HCT116 (cell line): Measurements from ENCODE around the gene KRT78. TPM values are rescaled to one million over a fixed set of nuclear protein-coding genes. Genes with fewer than 3 reads are reported as not detected.

Experiments
- ATAC-seq: fragments of 200-7000 bp; cut with Tn5 transposase; 2 replicates; pipeline ENCODE4 v1.9.1; 2020; ENCODE audit warnings: mild to moderate bottlenecking, moderate library complexity
- BruUV-seq: library from RNA; stranded (reverse); fragments of 400-500 nt; replicated peaks from 2 replicates; lab custom pipeline; 2021; lab: Mats Ljungman, UMichigan
- CTCF ChIA-PET: fragments of 300-600 bp; sonication (Branson Sonifier 250); formaldehyde crosslinking; loops from one replicate; lab custom pipeline; 2021; ENCODE audit warnings: antibody characterized with exemption; lab: Charles Lee
- POLR2A ChIA-PET: fragments of 300-600, 350-600 bp; sonication (Branson Sonifier 250); formaldehyde crosslinking; loops from one replicate; lab custom pipeline; 2021; ENCODE audit warnings: antibody characterized with exemption; lab: Charles Lee
- RAD21 ChIA-PET, 2 experiments: fragments of 300-600 bp; sonication (Branson Sonifier 250); formaldehyde crosslinking; loops; one replicate each; lab custom pipeline; 2023; ENCODE audit warnings: low total read pairs in 2 of 2; ENCODE audit not compliant: uncharacterized antibody in 2 of 2, unreplicated experiment in 2 of 2, low non-redundant PET in 1 of 2; lab: Charles Lee
- DNase-seq: peaks from one replicate; pipeline ENCODE4 v3.0.0-alpha.2; 2010; ENCODE audit warnings: low read depth, low spot score
- H2AFZ ChIP-seq: fragments of 200-600 bp; shearing (Covaris generic), sonication (generic); 2 replicates; pipeline ENCODE4 v1.6.1; 2017; ENCODE audit warnings: low read depth, mixed run types, mixed read lengths, antibody characterized with exemption, low read length; ENCODE audit not compliant: poor library complexity, severe bottlenecking
- H3K27ac ChIP-seq: 2 replicates; pipeline ENCODE4 v1.5.1; 2012; ENCODE audit warnings: low read depth, low read length
- H3K27me3 ChIP-seq: fragments of 200-600 bp; sonication (generic); 2 replicates; pipeline ENCODE4 v1.6.1; 2016; ENCODE audit warnings: mixed run types, low read length, mixed read lengths; ENCODE audit not compliant: insufficient read depth
- H3K36me3 ChIP-seq, 2 experiments: fragments of 200-500 bp in 1 of 2; fragments of 200-600 bp in 1 of 2; sonication (Bioruptor generic) in 1 of 2; sonication (generic) in 1 of 2; 2 replicates each; pipeline versions ENCODE4 v1.5.1 to v1.6.1; 2014 to 2016; ENCODE audit warnings: low read length in 2 of 2, inconsistent platforms in 1 of 2, mixed read lengths in 1 of 2, mixed run types in 1 of 2; ENCODE audit not compliant: insufficient read depth in 2 of 2, control insufficient read depth in 1 of 2
- H3K4me1 ChIP-seq, 2 experiments: fragments of 200-600 bp in 1 of 2; sonication (generic) in 1 of 2; 2 replicates each; pipeline versions ENCODE4 v1.5.1 to v1.6.1; 2012 to 2017; ENCODE audit warnings: low read length in 2 of 2, inconsistent platforms in 1 of 2, mild to moderate bottlenecking in 1 of 2, mixed read lengths in 1 of 2, mixed run types in 1 of 2, moderate library complexity in 1 of 2; ENCODE audit not compliant: insufficient read depth in 2 of 2, control insufficient read depth in 1 of 2
- H3K4me2 ChIP-seq: fragments of 200-600 bp; sonication (generic); 2 replicates; pipeline ENCODE4 v1.6.1; 2017; ENCODE audit warnings: mixed run types, low read length, mixed read lengths
- H3K4me3 ChIP-seq, 2 experiments: fragments of 200-600 bp in 1 of 2; sonication (generic) in 1 of 2; replicated peaks in 1 of 2; 2 replicates each; pipeline ENCODE4 v1.5.1; 2011 to 2016; ENCODE audit warnings: low read length in 2 of 2, control low read depth in 1 of 2, low read depth in 1 of 2, mild to moderate bottlenecking in 1 of 2, mixed read lengths in 1 of 2, mixed run types in 1 of 2
- H3K79me2 ChIP-seq: fragments of 200-600 bp; sonication (generic); 2 replicates; pipeline ENCODE4 v1.6.1; 2017; ENCODE audit warnings: mild to moderate bottlenecking, mixed run types, low read length, moderate library complexity, mixed read lengths; ENCODE audit not compliant: insufficient read depth
- H3K9ac ChIP-seq: fragments of 200-600 bp; sonication (generic); 2 replicates; pipeline ENCODE4 v1.6.1; 2016; ENCODE audit warnings: low read length, mixed read lengths
- H3K9me2 ChIP-seq: fragments of 200-600 bp; sonication (generic), shearing (Covaris generic); 2 replicates; pipeline ENCODE4 v1.6.1; 2017; ENCODE audit warnings: mixed run types, mild to moderate bottlenecking, moderate library complexity; ENCODE audit not compliant: insufficient read depth
- H3K9me3 ChIP-seq, 2 experiments: fragments of 200-500 bp in 1 of 2; fragments of 200-600 bp in 1 of 2; sonication (Bioruptor generic) in 1 of 2; sonication (generic) in 1 of 2; 2 replicates each; pipeline ENCODE4 v1.6.1; 2014 to 2017; ENCODE audit warnings: low read length in 2 of 2, mixed read lengths in 2 of 2, inconsistent platforms in 1 of 2, low read depth in 1 of 2, mild to moderate bottlenecking in 1 of 2, mixed run types in 1 of 2, moderate library complexity in 1 of 2; ENCODE audit not compliant: control insufficient read depth in 1 of 2, insufficient read depth in 1 of 2
- H4K20me1 ChIP-seq: fragments of 200-600 bp; sonication (generic), shearing (Covaris generic); 2 replicates; pipeline ENCODE4 v1.6.1; 2017; ENCODE audit warnings: mixed run types, mild to moderate bottlenecking, moderate library complexity; ENCODE audit not compliant: insufficient read depth
- CEBPB ChIP-seq: IDR thresholded peaks from 2 replicates; pipeline ENCODE4 v1.6.1; 2012; ENCODE audit warnings: low read depth
- EGR1 ChIP-seq: IDR thresholded peaks from 2 replicates; pipeline ENCODE4 v1.6.1; 2012; ENCODE audit warnings: low read depth
- ELF1 ChIP-seq: IDR thresholded peaks from 2 replicates; pipeline ENCODE4 v1.6.1; 2012; ENCODE audit warnings: low read depth, borderline replicate concordance
- EZH2 ChIP-seq: fragments of 200-600 bp; sonication (generic); IDR thresholded peaks from 2 replicates; pipeline ENCODE4 v1.6.1; 2017; ENCODE audit warnings: antibody characterized with exemption, mixed run types
- EZH2phosphoT487 ChIP-seq: fragments of 200-600 bp; IDR thresholded peaks from 2 replicates; pipeline ENCODE4 v1.6.1; 2018; ENCODE audit warnings: antibody characterized with exemption, borderline replicate concordance
- FOSL1 ChIP-seq: IDR thresholded peaks from 2 replicates; pipeline ENCODE4 v1.6.1; 2012; ENCODE audit warnings: low read depth
- JUND ChIP-seq: IDR thresholded peaks from 2 replicates; pipeline ENCODE4 v1.6.1; 2012
- POLR2AphosphoS5 ChIP-seq: IDR thresholded peaks from 2 replicates; pipeline ENCODE4 v1.6.1; 2011; ENCODE audit warnings: mild to moderate bottlenecking, low read depth, low read length, moderate library complexity
- RAD21 ChIP-seq: IDR thresholded peaks from 2 replicates; pipeline ENCODE4 v1.6.1; 2012; ENCODE audit warnings: low read depth, mild to moderate bottlenecking
- SIN3A ChIP-seq: IDR thresholded peaks from 2 replicates; pipeline ENCODE4 v1.6.1; 2012; ENCODE audit warnings: low read depth
- SP1 ChIP-seq: IDR thresholded peaks from 2 replicates; pipeline ENCODE4 v1.6.1; 2012; ENCODE audit warnings: low read depth
- SRF ChIP-seq: IDR thresholded peaks from 2 replicates; pipeline ENCODE4 v1.6.1; 2012; ENCODE audit warnings: low read depth
- ZNF274 ChIP-seq: fragments of 200-500 bp; sonication (Bioruptor generic); IDR thresholded peaks from 2 replicates; pipeline ENCODE4 v1.6.1; 2014; ENCODE audit warnings: mild to moderate bottlenecking, low read depth, low read length, inconsistent platforms
- intact Hi-C: fragments of 100-400 bp; cut with micrococcal nuclease; formaldehyde crosslinking; loops from 2 replicates; pipeline ENCODE4 v1.10.0; 2022
- total RNA-seq: library from RNA; stranded (reverse); gene quantifications from one replicate; pipeline ENCODE4 v1.2.1, GENCODE V29; 2021; ENCODE audit not compliant: unreplicated experiment
- TF ChIP-seq, protein P1 (sequence below): IDR thresholded peaks from 2 replicates; pipeline ENCODE4 v1.6.1; 2012; ENCODE audit warnings: low read depth
- TF ChIP-seq, protein P2 (sequence below): IDR thresholded peaks from 2 replicates; pipeline ENCODE4 v1.6.1; 2012
- TF ChIP-seq, protein P3 (sequence below): IDR thresholded peaks from 2 replicates; pipeline ENCODE4 v1.6.1; 2011; ENCODE audit warnings: mild to moderate bottlenecking, low read length, moderate library complexity; ENCODE audit not compliant: insufficient replicate concordance; ENCODE audit errors: extremely low read depth
- TF ChIP-seq, protein P4 (sequence below): IDR thresholded peaks from 2 replicates; pipeline ENCODE4 v1.6.1; 2012

KRT78 gene
- total RNA-seq, 1 experiment from 2014 or later = not detected

DNA sequence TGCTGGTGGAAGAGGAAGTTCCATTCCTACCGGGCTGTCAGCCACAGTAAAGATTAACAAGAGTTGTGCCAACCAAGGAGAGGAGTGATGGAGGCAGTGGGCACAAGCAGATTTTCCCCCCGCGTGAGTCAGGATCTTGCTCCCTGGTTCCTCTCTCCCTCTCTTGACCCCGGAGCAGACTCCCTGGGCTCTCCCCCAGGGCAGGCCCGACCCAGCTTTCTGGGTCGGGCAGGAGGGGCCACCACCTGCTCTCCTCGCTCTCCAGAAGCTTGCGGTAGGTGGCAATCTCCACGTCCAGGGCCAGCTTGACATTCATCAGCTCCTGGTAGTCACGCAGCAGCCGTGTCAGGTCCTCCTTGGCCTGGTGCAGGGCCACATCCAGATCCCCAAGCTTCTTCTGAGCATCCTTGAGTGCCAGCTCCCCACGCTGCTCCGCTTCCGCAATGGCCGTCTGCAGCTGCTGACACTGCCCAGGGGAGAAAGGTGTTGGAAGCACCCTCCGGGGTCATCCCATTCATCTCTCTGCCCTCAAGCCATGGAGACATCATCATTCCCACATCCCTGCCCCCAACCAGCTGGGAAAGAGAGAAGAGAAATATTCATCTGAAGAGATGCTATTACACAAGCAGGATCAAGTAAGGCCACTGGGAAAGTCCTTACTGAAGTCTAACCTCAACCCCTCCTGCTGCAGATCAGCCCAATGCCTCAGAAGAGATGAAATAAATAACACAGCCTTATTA is 25.9 kb downstream of the KRT78 start:
- Histone ChIP-seq H3K4me2 (no peak overlapping the region), H3K9ac (no peak overlapping the region), H3K36me3 (no peaks in the 10 kb centered on the region), H3K9me2 (no peaks in the 10 kb centered on the region), H3K4me3 (no peak overlapping the region), H3K79me2 (no peaks in the 10 kb centered on the region), H4K20me1 (no peaks in the 10 kb centered on the region), H2AFZ (no peak overlapping the region), H3K4me1 (peaks cover 0 to 9% of the 10 kb centered on the region in 2 experiments; a peak in 2 of 4 replicates), H3K9me3 (no peaks in the 10 kb centered on the region), H3K27me3 (0 out of 2 replicates have a peak, but pooled peaks cover 2% of the 10 kb centered on the region), H3K27ac (no peak overlapping the region)
- DNase-seq (no peak), ATAC-seq (no peak)
- no peak for TF ChIP-seq SIN3A
- TF ChIP-seq JUND = no peak
- TF ChIP-seq POLR2AphosphoS5 = no peak
- no peak for TF ChIP-seq ZNF274
- TF ChIP-seq, protein P1, sequence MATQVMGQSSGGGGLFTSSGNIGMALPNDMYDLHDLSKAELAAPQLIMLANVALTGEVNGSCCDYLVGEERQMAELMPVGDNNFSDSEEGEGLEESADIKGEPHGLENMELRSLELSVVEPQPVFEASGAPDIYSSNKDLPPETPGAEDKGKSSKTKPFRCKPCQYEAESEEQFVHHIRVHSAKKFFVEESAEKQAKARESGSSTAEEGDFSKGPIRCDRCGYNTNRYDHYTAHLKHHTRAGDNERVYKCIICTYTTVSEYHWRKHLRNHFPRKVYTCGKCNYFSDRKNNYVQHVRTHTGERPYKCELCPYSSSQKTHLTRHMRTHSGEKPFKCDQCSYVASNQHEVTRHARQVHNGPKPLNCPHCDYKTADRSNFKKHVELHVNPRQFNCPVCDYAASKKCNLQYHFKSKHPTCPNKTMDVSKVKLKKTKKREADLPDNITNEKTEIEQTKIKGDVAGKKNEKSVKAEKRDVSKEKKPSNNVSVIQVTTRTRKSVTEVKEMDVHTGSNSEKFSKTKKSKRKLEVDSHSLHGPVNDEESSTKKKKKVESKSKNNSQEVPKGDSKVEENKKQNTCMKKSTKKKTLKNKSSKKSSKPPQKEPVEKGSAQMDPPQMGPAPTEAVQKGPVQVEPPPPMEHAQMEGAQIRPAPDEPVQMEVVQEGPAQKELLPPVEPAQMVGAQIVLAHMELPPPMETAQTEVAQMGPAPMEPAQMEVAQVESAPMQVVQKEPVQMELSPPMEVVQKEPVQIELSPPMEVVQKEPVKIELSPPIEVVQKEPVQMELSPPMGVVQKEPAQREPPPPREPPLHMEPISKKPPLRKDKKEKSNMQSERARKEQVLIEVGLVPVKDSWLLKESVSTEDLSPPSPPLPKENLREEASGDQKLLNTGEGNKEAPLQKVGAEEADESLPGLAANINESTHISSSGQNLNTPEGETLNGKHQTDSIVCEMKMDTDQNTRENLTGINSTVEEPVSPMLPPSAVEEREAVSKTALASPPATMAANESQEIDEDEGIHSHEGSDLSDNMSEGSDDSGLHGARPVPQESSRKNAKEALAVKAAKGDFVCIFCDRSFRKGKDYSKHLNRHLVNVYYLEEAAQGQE = no peak
- TF ChIP-seq, protein P2, sequence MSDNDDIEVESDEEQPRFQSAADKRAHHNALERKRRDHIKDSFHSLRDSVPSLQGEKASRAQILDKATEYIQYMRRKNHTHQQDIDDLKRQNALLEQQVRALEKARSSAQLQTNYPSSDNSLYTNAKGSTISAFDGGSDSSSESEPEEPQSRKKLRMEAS = no peak
- TF ChIP-seq SRF = no peak
- no peak for TF ChIP-seq RAD21
- TF ChIP-seq, protein P3, sequence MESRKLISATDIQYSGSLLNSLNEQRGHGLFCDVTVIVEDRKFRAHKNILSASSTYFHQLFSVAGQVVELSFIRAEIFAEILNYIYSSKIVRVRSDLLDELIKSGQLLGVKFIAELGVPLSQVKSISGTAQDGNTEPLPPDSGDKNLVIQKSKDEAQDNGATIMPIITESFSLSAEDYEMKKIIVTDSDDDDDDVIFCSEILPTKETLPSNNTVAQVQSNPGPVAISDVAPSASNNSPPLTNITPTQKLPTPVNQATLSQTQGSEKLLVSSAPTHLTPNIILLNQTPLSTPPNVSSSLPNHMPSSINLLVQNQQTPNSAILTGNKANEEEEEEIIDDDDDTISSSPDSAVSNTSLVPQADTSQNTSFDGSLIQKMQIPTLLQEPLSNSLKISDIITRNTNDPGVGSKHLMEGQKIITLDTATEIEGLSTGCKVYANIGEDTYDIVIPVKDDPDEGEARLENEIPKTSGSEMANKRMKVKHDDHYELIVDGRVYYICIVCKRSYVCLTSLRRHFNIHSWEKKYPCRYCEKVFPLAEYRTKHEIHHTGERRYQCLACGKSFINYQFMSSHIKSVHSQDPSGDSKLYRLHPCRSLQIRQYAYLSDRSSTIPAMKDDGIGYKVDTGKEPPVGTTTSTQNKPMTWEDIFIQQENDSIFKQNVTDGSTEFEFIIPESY = no peak
- no peak for TF ChIP-seq EGR1
- no peak for TF ChIP-seq EZH2
- TF ChIP-seq EZH2phosphoT487 = no peak
- TF ChIP-seq, protein P4, sequence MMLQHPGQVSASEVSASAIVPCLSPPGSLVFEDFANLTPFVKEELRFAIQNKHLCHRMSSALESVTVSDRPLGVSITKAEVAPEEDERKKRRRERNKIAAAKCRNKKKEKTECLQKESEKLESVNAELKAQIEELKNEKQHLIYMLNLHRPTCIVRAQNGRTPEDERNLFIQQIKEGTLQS = no peak
- TF ChIP-seq CEBPB = no peak
- TF ChIP-seq FOSL1 = no peak
- TF ChIP-seq SP1 = no peak
- no peak for TF ChIP-seq ELF1
- BruUV-seq = no TSS peak
- intact Hi-C loops = no loop called here
- ChIA-PET POLR2A (no interaction called here), CTCF (interaction anchor here (1.3 kb wide), 1 partner anchor 57 kb away, joined by 5 read pairs; no protein-coding TSS in a partner anchor), RAD21 (no interaction called here)
